Activated gamma-delta T cell (primary cell): ENCODE results near the gene ABI3.

Source experiments
- DNase-seq: peaks from one replicate; lab custom pipeline; 2025; lab: John Stamatoyannopoulos, UW

The ABI3 gene

GRCh38 chr17:49197346-49197998, 13.0 kb upstream of the ABI3 start:
- no peak for DNase-seq

DNA sequence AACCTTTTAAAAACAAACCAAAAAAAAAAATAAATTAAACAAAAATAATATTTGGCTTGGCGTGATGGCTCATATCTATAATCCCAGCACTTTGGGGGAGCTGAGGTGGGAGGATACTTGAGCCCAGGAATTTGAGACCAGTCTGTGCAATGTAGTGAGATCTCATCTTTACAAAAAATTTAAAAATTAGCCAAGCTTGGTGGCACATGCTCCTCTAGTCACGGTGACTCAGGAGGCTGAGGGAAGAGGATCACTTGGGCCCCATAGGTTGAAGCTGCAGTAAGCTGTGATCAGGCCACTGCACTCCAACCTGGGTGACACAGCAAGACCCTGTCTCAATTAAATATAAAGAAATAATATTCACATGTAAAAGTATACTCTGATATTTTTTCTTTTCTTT, 12.3 kb upstream of the ABI3 start:
- DNase-seq: no peak

GRCh38 chr17:49200423-49201083, 10.0 kb upstream of the ABI3 start:
- DNase-seq: no peak

DNA sequence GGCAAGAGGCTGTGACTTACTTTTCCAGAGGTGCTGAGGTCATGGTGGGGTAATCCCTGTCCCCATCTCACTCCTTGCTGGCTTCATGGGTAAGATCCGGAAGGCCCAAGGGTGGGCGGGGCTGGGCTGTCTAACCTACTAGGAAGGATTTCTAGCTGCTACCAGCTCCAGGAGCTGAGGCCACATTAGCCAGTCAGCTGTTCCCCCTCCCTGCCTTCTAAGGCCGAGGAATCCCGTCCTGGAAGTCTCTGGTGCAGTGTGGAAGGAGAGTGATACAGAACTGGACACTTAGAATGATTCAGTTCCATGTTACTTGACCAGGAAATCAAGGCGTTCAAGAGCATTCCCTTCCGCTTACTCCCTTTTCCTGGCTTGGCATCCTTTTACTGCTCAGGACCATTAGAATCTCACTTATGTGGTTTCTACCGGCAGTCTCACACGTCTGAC, 9.0 kb upstream of the ABI3 start:
- DNase-seq: no peak

DNA sequence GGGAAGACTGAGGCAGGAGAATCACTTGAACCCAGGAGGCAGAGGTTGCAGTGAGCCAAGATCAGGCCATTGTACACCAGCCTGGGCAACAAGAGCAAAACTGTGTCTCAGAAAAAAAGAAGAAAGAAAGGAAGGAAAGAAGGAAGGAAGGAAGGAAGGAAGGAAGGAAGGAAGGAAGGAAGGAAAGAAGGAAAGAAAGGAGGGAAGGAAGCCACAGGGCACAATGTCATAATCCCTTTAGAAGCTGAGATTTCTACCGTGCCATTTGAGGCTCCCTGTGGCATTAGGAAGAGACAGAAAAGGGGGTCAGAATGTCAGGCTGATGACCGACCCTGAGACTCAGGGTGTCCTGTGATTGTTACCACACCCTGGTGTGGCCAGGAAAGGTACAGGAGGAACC, 6.7 kb upstream of the ABI3 start:
- DNase-seq: no peak

DNA sequence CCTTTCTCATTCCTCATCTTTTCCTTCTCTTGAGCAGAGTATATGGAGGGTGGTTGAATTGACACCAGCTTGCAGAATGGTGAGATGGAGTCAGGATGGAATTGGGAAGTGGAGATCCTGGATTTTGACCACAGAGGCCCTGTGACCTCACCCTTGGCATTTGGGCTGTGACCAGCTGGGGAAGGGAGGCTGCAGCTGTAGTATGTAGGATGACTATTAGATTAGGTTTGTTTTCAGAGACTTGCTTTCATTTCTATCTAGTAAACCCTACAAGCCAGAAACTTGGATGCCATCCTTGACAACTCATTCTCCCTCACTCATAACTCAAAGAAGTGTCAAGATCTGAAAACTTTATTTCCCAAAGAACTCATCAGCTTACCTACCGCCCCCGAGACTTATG, 6.0 kb upstream of the ABI3 start:
- no peak for DNase-seq

GRCh38 chr17:49209061-49209571, 1.4 kb upstream of the ABI3 start:
- no peak for DNase-seq

DNA sequence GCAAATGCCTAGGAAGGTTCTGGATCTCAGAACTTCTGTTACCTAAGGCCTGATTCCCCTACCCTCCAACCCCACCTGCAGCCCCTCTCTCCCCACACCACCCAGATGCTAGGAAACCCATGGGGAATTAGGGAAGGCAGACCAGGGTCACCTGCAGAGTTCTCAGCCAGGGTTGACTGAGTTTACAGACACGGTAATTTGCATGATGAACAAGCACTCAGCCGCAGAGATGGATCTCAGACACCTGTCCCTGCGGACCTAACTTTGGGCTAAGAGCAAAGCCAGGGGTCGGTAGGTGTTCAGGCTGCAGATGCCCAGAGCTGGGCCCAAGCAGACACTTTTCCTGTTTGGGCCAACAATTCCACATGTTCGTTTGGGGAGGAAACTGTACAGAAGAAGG, 2.9 kb downstream of the ABI3 start:
- no peak for DNase-seq

DNA sequence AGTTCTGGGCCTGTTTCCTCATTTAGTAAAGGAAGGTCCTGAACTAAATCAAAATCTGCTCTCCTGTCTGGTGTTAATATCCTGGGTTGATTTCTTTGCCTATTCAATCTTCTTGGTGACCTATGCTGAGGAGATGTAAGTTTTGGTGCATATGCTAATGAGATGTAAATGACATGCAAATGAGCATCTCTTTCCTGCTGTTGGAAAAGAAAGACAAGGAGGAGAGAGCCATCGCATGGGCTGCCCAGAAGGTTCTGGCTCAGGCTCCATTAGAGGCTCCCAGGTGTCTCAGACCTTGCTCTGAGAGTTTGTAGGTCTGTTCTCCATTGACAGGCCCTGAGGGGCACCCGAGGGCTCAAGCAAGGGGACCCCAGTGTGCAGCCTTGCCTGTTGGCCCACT, 3.3 kb downstream of the ABI3 start:
- no peak for DNase-seq

- no peak for DNase-seq
Measured at GRCh38 chr17:49214676-49215360, 4.3 kb downstream of the ABI3 start.

DNA sequence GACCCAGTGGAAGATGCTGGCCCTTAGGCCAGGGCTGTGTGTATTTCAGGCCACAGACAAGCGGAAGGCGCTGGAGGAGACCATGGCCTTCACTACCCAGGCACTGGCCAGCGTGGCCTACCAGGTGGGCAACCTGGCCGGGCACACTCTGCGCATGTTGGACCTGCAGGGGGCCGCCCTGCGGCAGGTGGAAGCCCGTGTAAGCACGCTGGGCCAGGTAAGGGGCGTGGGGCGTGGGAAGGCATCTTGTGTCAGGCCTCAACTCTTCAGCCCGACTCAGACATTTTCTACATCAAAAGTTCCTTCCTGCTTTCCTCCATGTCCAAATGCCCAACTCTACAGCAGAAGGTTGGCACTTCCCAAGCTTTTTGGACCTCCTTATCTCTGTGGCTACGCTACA, 6.0 kb downstream of the ABI3 start:
- no peak for DNase-seq

DNA sequence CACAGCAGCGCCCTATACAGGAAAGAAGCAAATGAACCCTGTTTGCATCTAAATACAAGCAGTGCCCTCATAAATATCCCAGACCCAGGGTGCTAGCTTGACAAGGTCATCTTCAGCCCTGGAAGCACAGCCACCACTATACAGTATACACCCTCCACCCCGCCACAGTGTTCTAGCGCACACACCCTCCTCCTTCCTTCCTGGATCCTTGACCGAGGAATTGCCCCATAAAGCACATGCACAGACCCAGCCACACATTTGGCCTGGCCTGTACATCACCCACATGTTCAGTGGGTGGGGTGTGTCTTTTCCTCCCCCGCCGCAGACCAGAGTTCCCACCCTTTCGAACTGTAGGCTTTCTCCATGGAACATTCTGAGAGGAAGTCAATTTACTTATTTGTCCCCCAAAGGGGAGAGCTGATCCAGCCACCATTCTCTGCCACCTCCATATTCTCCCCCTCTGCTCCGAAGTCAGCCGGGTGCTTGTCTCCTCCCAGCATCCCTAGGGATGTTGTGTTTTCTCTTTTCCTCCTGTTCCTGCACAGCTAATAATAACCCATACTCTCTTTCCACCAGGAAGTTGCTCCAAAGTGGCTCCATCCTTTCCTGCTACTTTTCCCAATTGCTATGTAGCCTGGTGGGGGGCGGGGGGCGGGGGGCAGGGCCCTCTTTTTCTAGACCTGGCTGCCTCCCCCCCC, 6.6 kb downstream of the ABI3 start:
- no peak for DNase-seq

GRCh38 chr17:49217651-49218413, 7.3 kb downstream of the ABI3 start:
- DNase-seq: peak; percentile 59

- DNase-seq: peak; percentile 39
Measured at GRCh38 chr17:49218941-49219913, 8.7 kb downstream of the ABI3 start.

DNA sequence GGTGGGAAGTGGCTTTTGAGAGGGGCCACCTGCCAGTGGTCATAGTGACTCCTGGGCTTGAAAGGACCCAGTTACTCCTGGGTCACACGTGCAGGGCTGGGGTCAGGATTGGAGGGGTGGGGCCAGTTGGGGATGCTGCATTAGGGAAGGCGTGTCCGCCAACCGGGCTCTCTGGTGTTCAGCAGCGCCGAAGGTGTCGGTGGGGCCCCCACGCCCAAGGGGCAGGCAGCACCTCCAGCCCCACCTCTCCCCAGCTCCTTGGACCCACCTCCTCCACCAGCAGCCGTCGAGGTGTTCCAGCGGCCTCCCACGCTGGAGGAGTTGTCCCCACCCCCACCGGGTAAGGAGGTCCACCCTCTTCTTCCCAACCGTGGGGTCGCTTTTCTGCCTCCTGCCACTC, 9.5 kb downstream of the ABI3 start:
- no peak for DNase-seq

DNA sequence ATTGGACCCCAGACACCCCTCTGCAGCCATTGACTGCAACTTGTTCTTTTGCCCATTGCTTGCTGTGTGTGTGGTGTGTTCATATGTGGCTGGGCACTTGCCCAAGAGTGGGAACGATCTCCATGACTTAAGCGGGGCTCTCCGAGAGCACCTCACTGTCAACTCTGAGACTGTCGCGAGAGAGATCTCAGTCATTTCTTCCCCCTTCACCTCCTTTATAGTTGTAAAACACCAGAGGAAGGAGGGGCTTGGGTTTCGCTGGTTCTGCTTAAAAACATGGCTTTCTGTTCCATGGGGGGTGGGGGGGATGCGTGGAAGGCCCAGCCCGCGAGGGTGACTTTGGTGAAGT, 12.6 kb downstream of the ABI3 start:
- no peak for DNase-seq

DNA sequence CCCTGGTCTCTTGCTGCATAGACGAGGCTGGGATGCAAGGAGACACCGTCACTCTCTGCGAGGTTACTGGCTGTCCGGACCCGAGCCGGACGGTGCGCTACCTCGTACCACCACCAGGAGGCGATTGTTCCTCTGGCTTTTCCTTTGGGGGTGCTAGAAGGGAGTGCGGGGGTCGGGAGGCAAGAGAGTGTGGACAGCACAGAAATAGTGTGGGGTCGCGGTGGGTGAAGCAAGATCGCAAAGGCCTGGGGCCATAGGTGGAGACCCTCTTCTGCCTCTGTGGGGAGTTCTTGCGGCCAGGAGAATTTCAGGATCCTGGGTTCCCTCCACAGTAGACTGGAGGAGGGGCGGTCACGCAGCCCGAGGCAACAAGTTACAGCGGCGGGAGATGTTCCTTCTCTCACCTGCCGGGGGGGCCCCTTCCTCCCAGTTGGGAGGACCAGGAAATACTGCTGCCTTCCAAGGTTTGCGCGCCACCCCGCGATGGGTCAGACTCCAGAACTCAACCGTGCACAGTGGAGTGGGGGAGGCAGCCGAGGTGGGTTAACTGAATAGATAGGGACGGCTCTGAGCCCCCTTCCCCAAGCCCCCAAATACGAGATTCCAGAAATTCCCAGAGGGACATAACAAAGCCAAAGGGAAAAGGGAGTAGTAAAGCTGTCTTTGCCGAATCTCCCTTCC, 13.2 kb downstream of the ABI3 start:
- DNase-seq: peak; percentile 22

DNA sequence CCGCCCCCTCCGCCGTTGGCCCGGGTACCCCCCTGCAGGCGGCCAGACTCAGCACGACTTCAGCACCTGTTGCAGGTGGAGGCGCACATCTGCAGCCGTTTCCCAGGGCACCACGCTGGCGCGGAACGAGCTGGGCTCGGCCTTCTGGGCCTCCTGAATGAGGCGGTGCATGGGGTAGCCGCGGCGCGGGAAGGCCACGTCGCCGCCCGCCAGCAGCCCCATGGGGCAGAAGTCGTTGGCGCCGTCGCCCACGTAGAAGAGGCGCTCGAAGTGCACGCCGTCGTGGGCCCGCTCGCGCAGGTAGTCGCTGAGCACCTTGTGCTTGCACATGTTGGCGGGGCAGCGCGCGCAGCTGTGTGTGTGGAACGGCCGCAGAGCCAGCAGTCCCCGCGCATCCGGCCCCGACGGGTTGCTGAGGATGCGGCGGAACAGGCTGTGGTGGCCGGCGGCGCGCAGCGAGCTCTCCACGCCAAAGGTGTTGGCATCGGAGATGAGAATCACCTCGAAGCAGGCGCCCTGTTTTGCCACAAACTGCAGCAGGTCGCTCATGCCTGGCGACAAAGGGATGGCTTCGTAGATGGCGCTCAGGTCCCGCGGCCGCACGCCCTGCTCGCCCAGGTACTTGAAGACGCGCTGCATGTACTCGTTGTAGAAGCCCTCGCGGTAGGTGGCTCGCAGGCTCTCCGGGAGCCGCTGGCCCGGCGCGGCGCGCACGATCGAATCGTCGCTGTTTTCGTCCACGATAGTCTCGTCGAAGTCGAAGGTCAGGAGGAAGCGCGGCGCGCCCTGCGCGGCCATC, 13.9 kb downstream of the ABI3 start:
- peak; percentile 69 for DNase-seq

- no peak for DNase-seq
Measured at GRCh38 chr17:49224997-49225337, 14.5 kb downstream of the ABI3 start.
